ENCODE results near the gene USP2.

GRCh38 chr11:119371067-119371601 is 10.4 kb downstream of the USP2 start:
- TF ChIP-seq CTCF (IDR thresholded peaks at IDR 0.05; ENCODE audit: borderline replicate concordance, extremely low read depth, low read length, poor library complexity, severe bottlenecking) (no peak), EZH2 (IDR thresholded peaks at IDR 0.05; ENCODE audit: borderline replicate concordance, low read depth, low read length, severe bottlenecking) (no peak)
